RPMI7951 (cell line): ENCODE measurements around the gene ZNF541. TPM values are rescaled to one million over a fixed set of nuclear protein-coding genes. Genes with fewer than 3 reads are reported as not detected.
"Not testable (repeated sequence)": the region's sequence is repeated elsewhere in the genome, so short reads cannot be mapped to it uniquely, and the experiment has no call there.

ENCODE experiments used
- DNase-seq: peaks from one replicate; pipeline ENCODE4 v3.0.0-alpha.2; 2012; ENCODE audit warnings: low read depth
- total RNA-seq: library from RNA; depleted of rRNA; stranded (reverse); fragments of >200 nt; shearing (Covaris generic); gene quantifications from 2 replicates; pipeline ENCODE4 v1.2.3, GENCODE V29; 2014

ZNF541 gene
- total RNA-seq, 1 experiment from 2014 or later, result not detected

DNA sequence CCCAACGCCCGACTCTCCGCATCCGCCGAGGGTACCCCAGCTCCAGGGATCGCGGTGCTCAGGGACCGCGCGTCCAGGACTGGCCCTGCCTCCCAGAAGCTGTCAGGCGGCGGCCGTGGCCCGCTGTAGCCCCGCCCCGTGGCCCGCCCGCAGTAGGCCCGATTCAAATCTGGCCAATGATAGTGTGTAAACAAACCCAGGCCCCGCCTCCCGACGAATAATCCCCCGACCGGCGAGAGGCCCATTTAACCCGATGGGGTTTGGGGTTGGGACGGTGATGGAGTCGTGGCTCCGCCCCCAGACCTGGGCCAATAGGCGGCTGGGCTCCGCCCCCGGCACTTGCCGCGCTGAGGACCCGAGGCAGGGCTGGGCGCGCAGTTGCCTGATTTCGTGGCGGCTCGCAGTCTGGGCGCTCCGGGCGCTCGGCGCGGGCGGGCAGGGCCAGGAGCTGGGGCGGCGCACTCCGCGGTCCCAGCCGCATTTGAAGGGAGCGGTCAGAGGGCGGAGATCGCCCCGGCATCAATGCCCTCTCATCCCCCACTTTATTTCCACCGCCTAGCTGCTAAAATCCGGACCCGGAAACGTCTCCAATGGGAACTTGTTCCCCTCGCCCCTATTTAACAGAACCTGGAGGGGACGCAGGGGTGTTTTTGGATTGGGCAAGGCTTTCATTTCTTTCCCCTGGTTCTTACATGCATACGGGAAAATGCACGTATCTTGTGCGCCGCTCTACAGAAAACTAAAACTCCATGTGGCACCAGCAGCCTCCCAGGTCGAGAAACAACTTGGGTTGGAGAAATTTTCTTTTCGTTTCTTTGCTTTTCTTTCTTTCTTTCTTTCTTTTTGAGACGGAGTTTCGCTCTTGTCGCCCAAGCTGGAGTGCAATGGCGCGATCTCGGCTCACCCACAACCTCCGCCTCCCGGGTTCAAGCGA is 27.6 kb upstream of the ZNF541 start:
- DNase-seq, result peak; percentile 99

DNA sequence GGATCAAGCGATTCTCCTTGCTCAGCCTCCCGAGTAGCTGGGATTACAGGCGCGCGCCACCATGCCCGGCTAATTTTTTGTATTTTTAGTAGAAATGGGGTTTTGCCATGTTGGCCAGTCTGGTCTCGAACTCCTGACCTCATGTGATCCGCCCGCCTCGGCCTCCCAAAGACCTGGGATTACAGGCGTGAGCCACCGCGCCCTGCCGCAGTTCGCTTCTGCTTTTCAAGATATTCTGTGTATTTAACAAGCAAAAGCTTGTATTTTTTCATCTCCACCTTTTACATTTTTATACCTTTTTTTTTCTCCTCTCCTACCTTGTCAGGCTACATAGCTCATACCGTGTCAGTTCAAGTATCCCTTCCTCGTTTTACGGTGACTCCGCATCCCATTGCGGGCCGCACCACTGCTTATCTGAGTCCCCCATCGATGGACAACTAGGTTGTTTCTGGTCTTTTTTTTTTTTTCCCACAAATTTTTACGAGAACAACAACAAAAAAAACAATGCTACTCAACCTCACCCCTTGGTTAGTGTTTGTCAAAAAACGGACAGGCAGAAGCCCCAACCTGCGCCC is 26.8 kb upstream of the ZNF541 start:
- not testable (repeated sequence) for DNase-seq

DNA sequence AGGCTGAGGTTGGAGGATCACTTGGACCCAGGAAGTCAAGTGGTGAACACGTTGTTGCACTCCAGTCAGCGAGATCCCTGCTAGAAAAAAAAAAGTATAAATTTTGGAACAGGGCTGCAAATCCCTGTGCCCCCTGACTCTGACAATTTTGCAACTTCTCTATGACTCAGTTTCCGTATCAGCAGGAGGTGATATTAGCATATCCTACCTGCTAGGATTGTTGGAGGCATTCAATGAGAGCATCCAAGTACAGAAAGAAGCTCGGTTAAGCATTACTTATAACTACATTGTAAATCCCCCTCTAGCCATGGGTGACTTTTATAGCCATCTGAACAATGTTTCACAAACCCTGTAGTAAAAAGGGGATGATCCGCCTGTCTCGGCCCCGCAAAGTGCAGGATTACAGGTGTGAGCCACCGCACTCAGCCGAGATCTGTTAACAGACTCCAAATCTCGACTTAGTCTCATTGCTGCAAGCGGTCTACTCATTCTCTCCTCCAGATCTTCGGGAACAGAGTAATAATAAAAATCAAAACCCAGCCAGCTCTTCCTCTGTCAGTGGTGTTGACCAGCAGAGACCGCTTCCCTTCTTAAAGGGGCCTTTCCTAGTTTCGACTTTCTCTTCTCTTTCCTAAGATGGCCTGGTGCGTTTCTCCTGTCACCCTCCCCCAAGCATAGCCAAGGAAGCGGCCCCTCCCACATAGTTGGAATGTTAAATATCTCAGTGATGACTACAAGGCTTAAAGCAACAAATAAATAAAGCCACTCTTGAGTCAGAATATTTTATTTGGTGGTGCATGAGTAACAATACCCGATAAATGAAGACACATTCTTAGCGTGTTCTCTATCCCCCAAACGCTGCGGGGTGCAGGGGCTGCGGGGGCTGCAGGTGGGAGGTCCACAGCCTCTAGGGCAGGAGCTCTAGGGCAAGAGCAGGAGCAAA is 25.7 kb upstream of the ZNF541 start:
- DNase-seq, result peak; percentile 94

DNA sequence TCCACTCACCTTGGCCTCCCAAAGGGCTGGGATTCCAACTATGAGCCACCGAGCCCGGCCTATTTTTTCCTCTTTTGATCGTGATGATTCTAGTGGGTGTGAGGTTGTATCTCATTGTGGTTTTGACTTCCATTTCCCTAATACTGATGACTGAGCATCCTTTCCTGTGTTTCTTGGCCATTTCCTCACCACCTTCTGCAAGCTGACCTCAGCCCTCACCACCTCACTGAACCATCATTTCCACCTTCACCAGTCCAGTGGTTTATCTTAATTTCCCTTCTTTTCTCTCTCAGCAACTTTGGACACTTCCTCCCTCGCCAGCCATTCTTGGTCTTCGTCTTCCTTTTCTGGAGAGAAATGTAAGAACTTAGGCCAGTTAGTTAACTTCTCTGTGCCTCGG is 23.0 kb upstream of the ZNF541 start:
- no peak for DNase-seq

DNA sequence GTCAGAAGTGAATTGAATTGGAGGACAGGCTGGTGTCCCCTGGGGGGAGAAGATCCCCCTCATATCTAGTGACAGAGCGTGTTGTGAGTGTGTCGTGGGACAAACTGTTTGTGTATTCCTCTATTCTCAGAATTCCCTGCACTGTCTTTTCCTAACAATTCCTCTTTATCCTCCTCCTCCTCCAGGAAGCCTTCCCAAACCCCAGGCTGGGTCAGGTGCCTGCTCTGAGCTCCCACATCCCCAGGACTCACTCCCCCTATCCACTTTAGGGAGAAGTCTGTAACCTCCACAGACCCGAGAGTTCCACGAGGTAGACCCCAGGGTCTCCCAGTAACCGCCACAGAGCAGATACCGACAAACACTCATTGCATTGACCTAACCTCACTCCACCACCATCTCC is 20.9 kb upstream of the ZNF541 start:
- no peak for DNase-seq

DNA sequence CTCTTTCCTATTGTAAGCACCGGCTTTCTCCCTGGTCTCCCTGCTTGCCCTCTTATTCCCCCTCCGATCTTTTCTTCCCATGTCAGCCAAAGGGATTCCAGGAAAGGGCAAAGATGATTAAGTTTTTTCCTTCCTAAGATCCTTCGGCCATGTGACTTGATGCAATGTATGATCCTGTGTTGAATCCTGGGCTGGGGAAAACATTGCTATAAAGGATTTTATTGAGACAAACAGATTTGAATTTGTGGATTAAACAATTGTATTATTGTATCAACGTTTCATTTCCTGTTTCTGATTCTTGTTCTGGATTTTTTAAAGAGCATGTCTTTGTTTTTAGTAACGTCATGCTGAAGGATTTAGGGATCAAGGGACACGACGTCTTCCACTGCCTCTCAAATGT is 16.9 kb upstream of the ZNF541 start:
- no peak for DNase-seq

DNA sequence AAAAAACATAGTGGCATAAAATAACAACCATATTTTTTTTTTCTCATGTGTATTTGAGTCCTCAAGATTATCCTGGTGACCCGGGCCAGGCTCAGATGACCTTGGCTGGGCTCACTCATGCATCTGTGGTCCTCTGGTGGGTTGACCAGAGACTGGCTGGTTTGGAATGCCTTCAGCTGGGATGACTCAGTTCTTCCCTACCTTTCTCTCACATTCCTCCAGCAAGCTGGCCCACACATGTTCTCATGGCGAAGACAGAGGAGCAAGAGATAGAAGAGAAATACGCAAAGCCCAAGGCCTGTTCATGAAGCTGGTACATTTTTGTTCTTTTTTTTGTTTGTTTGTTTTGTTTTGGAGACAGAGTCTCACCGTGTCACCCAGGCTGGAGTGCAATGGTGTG is 14.3 kb upstream of the ZNF541 start:
- peak; percentile 73 for DNase-seq

DNA sequence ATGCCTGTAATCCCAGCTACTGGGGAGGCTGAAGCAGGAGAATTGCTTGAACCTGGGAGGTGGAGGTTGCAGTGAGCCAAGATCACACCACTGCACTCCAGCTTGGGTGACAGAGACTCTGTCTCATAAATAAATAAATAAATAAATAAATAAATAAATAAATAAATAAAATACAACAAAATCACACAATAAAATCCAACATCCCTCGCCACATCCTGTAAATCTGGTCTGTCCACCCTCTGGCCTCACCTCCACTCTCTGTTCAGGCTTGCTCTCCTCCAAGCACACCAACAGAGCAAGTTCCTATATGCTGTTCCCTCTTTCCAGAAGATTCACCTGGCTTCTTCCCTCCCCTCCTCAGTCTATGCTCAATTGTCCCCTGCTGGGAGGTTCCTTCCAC is 10.2 kb upstream of the ZNF541 start:
- DNase-seq, result not testable (repeated sequence)

DNA sequence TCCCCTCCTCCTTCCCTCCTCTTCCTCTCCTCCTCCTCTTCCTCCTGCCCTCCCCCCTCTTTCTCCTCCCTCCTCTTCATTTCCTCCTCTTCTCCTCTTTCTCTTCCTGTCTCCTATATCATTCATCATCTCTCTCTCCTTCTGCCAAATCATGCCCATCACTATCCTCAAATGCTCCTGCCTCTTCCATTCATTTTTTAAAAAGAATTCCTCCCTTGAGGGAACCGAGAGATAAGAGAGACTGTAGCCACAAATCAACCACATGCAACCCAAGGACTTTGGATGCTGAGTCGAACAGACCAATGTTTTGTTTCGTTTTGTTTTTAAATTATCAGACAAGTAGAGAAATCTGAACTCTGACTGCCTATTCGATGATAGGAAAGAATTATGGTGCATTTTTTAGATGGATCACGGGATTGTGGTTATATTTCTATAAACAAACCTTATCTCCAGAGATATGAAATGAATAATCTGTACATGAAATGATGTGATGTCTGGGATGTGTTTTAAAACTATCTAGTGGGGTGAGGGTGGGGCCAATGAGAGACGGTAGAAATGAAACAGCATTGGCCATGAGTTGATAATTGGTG is 9.5 kb upstream of the ZNF541 start:
- peak; percentile 44 for DNase-seq

DNA sequence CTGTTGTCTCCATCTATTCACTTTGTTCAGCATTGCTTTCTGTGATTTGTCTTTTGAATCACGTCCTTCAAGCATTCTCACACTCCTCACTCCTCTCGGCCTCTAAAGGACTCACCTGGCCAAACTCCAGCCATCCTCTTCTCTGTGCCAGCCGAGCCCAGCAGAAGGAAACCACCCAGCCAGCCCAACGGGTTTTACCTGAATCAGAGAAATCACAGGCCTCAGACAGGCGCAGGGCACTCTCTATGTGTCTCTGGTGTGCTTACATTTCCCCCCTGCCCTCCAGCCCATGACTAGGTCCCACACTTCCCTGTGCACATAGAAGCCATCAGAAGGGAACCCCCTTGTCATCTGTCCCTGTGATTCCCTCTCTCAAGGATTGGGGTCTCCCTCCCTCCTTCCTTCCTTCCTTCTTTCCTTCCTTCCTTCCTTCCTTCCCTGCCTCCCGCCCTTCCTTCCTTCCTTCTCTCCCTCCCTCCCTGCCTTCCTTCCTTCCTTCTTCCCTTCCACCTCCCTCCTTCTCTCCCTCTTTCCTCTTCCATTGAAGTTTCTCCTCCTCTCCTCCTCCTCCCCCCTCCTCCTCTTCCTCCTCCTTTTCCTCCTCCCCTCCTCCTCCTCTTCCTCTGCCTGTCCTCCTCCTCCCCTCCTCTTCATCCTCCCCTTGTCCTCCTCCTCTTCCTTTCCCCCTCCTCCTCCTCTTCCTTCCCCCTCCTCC is 8.8 kb upstream of the ZNF541 start:
- no peak for DNase-seq

DNA sequence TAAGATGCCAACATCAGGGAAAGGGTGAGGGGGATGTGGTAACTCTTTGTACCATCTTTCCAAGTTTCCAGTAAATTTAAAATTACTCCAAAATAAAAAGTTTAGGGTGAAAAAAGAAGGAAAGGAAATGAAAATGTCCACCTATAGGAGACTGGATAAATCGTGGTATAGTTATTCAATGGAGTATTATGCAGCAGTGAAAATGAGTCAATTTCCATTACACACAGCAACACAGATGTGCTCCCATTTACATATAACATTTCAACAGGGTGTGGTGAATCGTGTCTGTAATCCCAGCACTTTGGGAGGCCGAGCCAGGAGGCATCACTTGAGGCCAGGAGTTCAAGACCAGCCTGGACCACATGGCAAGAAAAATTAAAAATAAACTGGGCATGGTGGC is 7.4 kb upstream of the ZNF541 start:
- no peak for DNase-seq

DNA sequence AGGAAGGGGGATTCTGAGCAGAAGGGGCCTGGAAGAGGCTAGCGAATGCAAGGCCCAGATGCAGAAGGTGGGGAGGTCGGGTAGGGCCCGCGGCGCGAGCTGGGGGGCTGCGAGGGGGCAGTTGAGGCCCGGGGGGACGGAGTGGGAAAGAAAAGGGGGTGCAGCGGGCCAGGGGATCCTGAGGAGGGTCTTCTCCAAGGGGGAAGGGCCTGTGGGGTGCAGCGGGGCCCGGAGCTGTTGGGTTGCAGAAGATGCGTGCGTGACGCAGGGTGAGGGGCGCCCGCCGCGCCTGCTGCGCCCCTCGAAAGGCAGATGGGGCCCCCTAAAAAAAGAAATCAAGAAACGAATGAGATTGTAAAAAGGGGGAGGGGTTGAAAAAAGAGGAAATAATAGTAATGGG is 313 bp downstream of the ZNF541 start:
- no peak for DNase-seq

DNA sequence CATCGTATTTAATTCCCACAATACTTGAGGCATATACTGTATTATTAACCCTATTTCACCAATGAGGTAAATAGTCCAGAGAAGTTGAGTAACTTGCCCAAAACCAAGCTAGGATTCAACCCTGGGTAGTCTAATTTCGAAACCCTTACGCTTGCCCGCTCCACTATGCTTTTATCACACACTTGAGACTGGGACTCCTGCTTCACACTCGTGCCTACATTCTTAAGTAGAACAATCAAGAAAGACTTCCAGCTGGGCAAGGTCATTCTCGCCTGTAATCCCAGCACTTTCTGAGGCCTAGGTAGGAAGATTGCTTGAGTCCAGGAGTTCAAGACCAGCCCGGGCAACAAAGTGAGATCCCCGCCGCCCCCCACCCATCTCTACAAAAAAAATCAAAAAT is 3.6 kb downstream of the ZNF541 start:
- DNase-seq, result no peak

DNA sequence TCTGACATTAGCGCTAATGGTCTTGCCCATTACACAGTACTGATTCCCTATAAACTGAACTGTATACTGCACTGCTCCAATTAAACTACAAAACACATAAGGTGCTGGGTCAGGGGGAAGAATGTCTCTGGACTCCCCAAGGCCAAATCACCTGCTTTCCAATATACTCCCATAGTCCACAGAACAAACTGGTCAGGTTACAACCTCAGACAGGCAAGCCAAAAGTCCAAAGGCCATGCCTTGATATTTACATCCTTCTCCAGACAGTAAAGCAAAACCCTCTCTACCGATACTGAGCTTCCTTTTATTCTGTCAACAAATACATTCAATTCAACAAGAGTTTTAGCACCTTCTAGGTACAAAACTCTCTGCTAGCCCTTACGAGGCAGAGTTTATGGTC is 8.9 kb downstream of the ZNF541 start:
- no peak for DNase-seq

DNA sequence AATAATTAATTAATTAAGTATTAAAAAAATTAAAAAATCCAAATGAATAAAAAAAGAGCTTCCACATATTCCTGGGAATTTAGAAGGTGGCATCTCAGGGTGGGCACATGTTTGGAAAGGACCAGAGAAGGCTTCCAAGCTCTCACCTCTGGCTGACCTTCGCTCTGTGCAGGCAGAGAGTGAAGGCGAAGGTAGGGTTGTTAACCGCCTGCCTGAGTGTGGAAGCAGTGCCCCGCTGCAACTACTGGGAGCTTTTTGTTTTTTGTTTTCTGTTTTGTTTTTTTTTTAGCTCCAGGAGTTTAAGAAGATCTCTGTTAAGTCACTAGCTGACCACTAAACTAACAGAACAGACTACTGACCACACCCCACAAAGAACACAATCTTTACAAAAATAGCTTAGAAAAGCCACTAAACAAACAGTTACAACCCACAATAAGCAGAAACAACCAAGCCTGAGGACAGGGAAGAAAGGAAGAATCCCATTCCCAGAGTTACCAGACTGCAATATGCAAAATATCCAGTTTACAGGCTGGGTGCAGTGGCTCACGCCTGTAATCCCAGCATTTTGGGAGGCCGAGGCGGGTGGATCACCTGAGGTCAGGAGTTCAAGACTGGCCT is 11.4 kb downstream of the ZNF541 start:
- no peak for DNase-seq

DNA sequence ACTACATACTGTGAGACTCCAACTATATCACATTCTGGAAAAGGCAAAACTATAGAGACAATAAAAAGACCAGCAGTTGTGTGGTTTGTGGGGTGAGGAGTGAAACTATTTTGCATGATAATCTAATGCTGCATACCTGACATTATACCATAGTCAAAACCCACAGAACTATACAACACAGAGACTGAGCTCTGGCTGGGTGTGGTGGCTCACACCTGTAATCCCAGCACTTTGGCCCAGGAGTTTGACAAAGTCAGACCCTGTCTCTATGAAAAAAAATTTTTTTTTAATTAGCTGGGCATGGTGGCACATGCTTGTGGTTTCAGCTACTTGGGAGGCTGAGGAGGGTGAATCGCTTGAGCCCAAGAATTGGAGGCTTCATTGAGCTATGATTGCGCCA is 11.9 kb downstream of the ZNF541 start:
- DNase-seq, result no peak

DNA sequence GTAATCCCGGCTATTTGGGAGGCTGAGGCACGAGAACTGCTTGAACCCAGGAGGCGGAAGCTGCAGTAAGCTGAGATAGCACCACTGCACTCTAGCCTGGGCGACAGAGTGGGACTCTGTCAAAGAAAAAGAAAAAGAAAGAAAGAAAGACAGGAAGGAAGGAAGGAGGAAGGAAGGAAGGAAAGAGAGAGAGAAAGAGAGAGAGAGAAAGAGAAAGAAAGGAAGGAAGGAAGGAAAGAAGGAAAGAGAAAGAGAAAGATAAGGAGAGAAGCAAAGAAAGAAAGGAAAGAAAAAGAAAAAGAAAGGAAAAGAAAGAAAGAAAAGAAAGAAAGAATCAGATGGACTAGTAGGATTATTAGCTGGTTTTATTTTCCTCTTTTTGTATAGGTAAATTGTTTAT is 22.8 kb downstream of the ZNF541 start:
- no peak for DNase-seq

DNA sequence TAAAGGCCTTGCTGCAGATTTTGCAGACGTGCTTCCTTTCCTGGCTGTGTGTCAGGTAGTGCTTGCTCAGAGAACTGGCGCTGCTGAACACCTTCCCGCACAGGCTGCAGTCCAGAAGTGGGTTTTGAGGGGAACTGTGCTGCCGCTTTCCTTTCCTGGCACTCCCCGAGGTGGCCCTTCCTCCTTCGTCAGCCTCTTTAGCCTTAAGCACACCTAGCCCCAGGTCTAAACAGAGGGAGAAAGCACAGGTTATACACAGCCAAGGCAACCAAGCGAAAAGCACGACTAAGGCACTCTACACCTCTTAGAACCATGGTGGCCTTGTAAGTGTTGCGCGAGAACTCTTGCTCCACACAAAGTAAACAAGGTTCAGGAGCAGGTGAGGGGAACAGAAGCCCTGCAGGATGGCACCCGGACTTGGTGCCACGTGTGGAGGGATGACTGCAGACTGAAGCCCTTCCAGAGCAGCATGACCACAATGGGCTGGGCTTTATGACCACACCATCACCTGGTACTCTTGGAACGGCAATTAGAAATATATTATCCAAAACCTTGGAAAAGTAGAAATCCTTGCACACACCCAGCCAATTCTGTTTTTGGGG is 23.6 kb downstream of the ZNF541 start:
- DNase-seq, result no peak

DNA sequence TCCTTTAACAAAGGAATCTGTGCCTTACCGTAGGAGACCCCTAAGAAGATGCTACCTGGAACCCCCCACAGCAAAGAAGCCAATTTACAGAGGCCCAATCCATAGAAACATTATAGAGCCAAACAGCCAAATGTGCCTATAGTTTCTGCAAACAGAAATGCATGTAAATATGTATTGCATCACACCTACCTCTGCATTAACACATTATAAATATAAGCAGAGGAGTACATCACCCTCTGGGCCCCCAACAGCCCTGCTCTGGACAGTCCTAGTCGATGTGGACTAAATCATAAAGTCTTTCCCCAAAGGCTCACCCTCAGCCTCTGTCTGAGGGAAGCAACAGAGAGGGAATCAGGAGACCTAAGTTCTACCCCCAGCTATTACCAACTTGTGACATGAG is 25.7 kb downstream of the ZNF541 start:
- no peak for DNase-seq
